RCC 7860 (cell line): Measurements from ENCODE around the gene NR2C2AP.
A peak's percentile ranks its signal among the peaks of the same experiment; 100 is the strongest.
"Not testable (repeated sequence)": the region's sequence is repeated elsewhere in the genome, so short reads cannot be mapped to it uniquely, and the experiment has no call there.

Experiments
- DNase-seq: peaks from one replicate; pipeline ENCODE4 v3.0.0-alpha.2; 2015; ENCODE audit warnings: low spot score
- FAIRE-seq: peaks from 2 replicates; lab custom pipeline; 2012; peaks lifted over from hg19 to GRCh38; lab: Jason Lieb, UNC

Gene NR2C2AP

GRCh38 chr19:19203012-19203856 lies at the start of gene NR2C2AP:
TSS of gene NR2C2AP (minus strand) at chr19:19203414. CDS start at chr19:19203060, 354 bp downstream.
- FAIRE-seq (peak; percentile 81), DNase-seq (peak; percentile 80)

GRCh38 chr19:19250196-19250801 lies 47.1 kb upstream of the NR2C2AP start:
- DNase-seq (no peak), FAIRE-seq (no peak)

- no peak for FAIRE-seq
- DNase-seq, result no peak
Measured at GRCh38 chr19:19240476-19240875, 37.3 kb upstream of the NR2C2AP start.

DNA sequence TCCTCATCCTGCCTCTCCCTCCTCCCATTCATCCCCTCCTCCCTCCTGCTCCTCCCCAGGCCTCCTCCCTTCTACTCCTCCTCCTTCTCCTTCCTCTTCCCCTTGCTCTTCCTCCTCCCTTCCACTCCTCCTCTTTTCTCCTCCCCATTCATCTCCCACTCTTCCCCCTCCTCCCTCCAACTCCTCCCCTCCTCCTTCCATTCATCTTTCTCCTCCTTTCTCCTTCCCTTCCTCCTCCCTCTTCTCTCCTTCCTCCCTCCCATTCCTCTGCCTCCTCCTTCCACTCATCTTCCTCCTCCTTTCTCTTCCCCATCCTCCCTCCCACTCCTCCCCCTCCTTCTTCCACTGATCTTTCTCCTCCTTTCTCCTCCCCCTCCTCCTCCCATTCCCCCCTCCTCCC lies 36.5 kb upstream of the NR2C2AP start:
- DNase-seq (no peak), FAIRE-seq (no peak)

DNA sequence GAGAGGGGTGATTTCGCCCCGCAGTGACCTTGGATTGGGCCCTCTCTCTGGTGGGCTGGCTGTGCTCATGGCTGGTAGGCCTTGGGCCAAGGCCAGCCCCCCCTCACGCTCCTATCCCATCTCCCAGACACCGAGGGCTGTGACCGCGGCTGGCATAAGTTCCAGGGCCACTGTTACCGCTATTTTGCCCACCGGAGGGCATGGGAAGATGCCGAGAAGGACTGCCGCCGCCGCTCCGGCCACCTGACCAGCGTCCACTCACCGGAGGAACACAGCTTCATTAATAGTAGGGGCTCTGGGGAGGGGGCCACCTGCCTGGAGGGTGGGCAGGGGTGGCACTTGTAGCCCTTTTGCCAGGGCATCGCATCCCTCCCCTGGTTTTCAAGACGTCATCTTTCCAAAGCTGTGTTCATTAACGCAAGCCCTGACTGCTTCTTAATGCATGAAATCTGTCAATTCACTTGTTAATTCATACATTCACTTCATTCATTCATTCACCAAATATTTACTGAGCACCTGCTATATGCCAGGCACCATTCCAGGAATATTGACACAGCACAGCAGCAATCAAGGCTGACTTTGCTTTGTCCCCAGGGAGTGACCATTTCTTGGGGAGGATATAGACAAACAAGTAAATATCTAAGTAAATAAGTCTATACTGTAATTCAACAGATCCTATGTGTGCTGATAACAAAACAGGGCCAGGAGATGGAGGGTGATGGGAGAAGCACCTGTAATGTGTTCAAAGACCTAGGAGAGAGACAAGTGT lies 35.1 kb upstream of the NR2C2AP start:
- FAIRE-seq (no peak), DNase-seq (no peak)

GRCh38 chr19:19236173-19236572 lies 33.0 kb upstream of the NR2C2AP start:
- FAIRE-seq (no peak), DNase-seq (no peak)

GRCh38 chr19:19234220-19234816 lies 31.1 kb upstream of the NR2C2AP start:
- no peak for FAIRE-seq
- no peak for DNase-seq

- FAIRE-seq, result no peak
Measured at GRCh38 chr19:19232261-19232721, 29.1 kb upstream of the NR2C2AP start.

DNA sequence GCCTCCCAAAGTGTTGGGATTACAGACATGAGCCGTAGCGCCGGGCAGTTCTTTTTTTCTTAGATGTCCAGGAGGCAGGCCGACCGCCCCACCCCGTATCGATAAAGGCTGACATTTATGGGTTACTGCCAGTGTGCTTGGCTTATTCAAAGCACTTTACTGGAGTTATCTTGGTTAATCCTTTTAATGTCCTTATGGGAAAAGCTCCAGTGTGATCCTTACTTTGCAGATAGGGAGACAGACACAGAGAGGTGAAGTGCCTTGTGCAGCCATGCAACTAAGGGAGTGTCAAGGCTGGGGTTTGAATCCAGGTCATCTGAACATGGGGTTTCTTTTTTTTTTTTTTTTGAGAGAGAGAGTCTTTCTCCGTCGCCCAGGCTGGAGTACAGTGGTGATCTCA lies 27.8 kb upstream of the NR2C2AP start:
- DNase-seq (no peak), FAIRE-seq (no peak)

More at GRCh38 chr19:19232261-19232721, 29.1 kb upstream of the NR2C2AP start:
- DNase-seq, result no peak

GRCh38 chr19:19229701-19230100 lies 26.5 kb upstream of the NR2C2AP start:
- FAIRE-seq (no peak), DNase-seq (no peak)

GRCh38 chr19:19227217-19227616 lies 24.0 kb upstream of the NR2C2AP start:
- FAIRE-seq (no peak), DNase-seq (no peak)

DNA sequence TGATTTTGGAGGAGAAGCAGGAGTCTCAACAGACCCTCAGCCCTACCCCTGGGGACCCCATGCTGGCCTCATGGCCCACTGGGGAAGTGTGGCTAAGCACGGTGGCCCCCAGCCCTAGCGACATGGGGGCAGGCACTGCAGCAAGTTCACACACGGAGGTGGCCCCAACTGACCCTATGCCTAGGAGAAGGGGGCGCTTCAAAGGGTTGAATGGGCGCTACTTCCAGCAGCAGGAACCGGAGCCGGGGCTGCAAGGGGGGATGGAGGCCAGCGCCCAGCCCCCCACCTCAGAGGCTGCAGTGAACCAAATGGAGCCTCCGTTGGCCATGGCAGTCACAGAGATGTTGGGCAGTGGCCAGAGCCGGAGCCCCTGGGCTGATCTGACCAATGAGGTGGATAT lies 23.4 kb upstream of the NR2C2AP start:
- DNase-seq (no peak), FAIRE-seq (no peak)

DNA sequence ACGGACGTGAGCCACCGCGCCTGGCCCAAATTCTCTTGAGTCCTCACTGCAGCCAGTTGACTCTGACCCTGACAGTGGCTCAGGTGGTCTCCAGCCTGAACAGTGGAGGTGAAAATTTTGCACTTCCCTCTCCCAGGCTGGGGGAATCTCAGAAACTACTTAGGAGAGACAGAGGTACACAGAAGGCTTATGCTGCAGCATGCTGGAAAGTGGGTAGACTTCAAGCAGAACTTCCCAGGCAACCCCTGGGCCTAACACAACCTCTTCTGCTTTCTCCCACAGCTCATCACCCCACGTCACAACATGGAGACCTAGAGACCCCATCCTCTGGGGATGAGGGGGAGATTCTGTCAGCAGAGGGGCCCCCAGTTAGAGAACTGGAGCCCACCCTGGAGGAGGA lies 23.0 kb upstream of the NR2C2AP start:
- FAIRE-seq, result no peak

GRCh38 chr19:19224852-19225494 lies 21.8 kb upstream of the NR2C2AP start:
- DNase-seq, result no peak
- FAIRE-seq, result no peak

More for the DNA sequence above, 23.0 kb upstream of the NR2C2AP start:
- no peak for DNase-seq

- DNase-seq (no peak), FAIRE-seq (no peak)
Measured at GRCh38 chr19:19224150-19224851, 21.1 kb upstream of the NR2C2AP start.

GRCh38 chr19:19223636-19224035 lies 20.4 kb upstream of the NR2C2AP start:
- FAIRE-seq (no peak), DNase-seq (no peak)

- DNase-seq, result no peak
- no peak for FAIRE-seq
Measured at GRCh38 chr19:19223060-19223459, 19.8 kb upstream of the NR2C2AP start.

DNA sequence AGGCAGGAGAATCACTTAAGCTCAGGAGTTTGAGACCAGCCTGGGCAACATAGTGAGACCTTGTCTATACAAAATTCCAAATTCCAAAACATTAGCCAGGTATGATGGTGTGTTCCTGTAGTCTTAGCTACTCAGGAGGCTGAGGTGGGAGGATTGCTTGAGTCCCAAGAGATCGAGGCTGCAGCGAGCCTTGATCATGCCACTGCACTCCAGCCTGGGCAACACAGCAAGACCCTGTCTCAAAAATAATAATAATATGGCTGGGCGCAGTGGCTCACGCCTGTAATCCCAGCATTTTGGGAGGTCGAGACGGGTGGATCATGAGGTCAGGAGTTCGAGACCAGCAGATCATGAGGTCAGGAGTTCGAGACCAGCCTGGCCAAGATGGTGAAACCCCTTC lies 17.8 kb upstream of the NR2C2AP start:
- not testable (repeated sequence) for FAIRE-seq

GRCh38 chr19:19218911-19219310 lies 15.7 kb upstream of the NR2C2AP start:
- FAIRE-seq (no peak), DNase-seq (no peak)

More for the DNA sequence above, 17.8 kb upstream of the NR2C2AP start:
- not testable (repeated sequence) for DNase-seq

DNA sequence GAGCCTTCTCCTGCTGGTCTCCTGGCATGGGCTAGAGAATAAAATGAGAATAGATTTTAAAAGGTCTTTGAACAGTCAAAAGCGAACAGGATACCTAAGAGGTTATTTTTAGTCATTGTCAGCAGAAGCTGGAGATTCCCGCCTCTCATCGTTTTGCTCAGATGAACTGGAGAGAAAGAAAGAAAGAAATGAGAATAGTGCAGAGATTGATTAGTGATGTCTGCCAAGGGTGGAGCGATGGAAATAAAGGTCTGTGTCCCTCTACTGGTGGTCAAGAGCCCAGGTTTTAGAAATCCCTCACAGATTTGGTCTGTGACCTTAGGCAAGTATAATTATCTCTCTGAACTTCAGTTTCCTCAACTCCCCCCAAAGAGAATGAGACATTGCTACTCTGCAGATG lies 13.9 kb upstream of the NR2C2AP start:
- no peak for FAIRE-seq
- DNase-seq, result peak; percentile 11
